Activated T-cell treated with anti-CD3 and anti-CD28 coated beads, Interleukin-2, amount 50 U/mL, for 72 hours (primary cell): ENCODE measurements around the gene TSHZ2. TPM values are rescaled to one million over a fixed set of nuclear protein-coding genes. Genes with fewer than 3 reads are reported as not detected.

Experiments used
- ATAC-seq, 2 donors: fragments of 150-1000 bp; cut with Tn5 transposase; replicated peaks in 1 of 2; 2 replicates each; pipeline ENCODE4 v1.10.0; 2021; ENCODE audit warnings: moderate library complexity in 2 of 2, mild to moderate bottlenecking in 1 of 2
- DNase-seq, 2 donors: peaks; one replicate each; pipeline ENCODE4 v3.0.0; 2021 to 2022; ENCODE audit warnings: mixed read lengths in 1 of 2
- H3K27ac Mint-ChIP-seq: one replicate; pipeline ENCODE4 v1.8.0; 2022; ENCODE audit warnings: mild to moderate bottlenecking, moderate library complexity, mixed read lengths
- H3K27me3 Mint-ChIP-seq: one replicate; pipeline ENCODE4 v1.8.0; 2022; ENCODE audit warnings: low read depth, mixed read lengths
- H3K36me3 Mint-ChIP-seq, 2 donors: one replicate each; pipeline ENCODE4 v1.8.0; 2022; ENCODE audit warnings: mixed read lengths in 2 of 2, mild to moderate bottlenecking in 1 of 2; ENCODE audit not compliant: insufficient read depth in 2 of 2
- H3K4me1 Mint-ChIP-seq: one replicate; pipeline ENCODE4 v1.8.0; 2022; ENCODE audit warnings: low read depth, mixed read lengths
- H3K4me3 Mint-ChIP-seq, 2 donors: one replicate each; pipeline ENCODE4 v1.8.0; 2022; ENCODE audit warnings: mild to moderate bottlenecking in 2 of 2, mixed read lengths in 2 of 2, moderate library complexity in 2 of 2
- H3K9me3 Mint-ChIP-seq, 2 donors: one replicate each; pipeline ENCODE4 v1.8.0; 2022; ENCODE audit warnings: mixed read lengths in 2 of 2
- total RNA-seq, 2 donors: library from RNA; stranded (reverse); gene quantifications; one replicate each; pipeline ENCODE4 v1.2.3, GENCODE V29; 2022

Gene TSHZ2
- total RNA-seq, 2 donors from 2014 or later = 29.3 to 56.7 TPM

DNA sequence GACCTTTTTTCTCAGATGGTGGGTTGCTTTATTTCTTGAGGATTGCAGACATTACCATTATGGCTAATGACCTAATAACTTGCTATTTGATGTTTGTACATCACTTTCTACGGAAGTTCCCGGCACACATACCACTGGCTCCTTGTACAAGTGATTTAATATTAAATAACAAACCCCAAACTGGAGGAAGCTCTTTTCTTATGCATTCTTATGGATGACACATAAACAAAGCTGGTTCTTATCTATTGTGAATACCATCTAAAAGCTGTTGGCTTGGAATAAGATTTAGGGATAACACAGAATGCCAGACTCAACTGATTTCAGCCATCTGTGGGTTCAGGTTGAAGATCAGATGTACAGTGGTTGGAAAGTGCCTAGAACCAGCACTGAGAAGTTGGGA lies 272.6 kb downstream of the TSHZ2 start:
- Mint-ChIP-seq H3K4me1 (peaks cover 6% of the 10 kb centered on the region), H3K27ac (peak overlapping the region; percentile 47), H3K36me3 (peaks cover 2 to 3% of the 10 kb centered on the region in 2 donors), H3K4me3 (no peak overlapping the region), H3K9me3 (peaks cover 0 to 3% of the 10 kb centered on the region in 2 donors), H3K27me3 (peaks cover 5% of the 10 kb centered on the region)
- no peak for ATAC-seq
- DNase-seq = no peak

DNA sequence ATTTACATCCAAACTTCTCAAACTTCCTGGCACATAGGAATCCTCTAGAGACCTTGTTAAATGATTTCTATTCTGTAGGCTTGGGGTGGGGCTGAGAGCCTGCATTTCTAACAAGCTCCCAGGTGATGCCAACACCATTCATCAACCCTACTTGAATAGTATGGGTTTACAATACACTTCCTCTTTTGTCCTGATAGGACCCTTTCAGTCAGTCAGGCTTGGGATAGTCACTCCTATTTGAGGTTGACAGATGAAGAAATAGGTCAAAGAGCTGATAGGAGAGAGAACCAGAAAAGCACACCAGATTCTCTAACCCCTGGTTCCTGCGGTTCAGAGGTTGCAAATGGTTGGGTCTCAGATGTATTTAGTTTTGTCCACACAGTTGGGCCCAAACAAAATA lies 273.4 kb downstream of the TSHZ2 start:
- H3K27ac Mint-ChIP-seq = no peak overlapping the region
- DNase-seq (no peak), ATAC-seq (no peak)
- H3K36me3 Mint-ChIP-seq = peaks cover 2 to 3% of the 10 kb centered on the region in 2 donors
- H3K4me3 Mint-ChIP-seq = no peak overlapping the region
- peaks cover 6% of the 10 kb centered on the region for H3K4me1 Mint-ChIP-seq
- H3K27me3 Mint-ChIP-seq = peaks cover 5% of the 10 kb centered on the region
- peaks cover 0 to 3% of the 10 kb centered on the region in 2 donors for H3K9me3 Mint-ChIP-seq

DNA sequence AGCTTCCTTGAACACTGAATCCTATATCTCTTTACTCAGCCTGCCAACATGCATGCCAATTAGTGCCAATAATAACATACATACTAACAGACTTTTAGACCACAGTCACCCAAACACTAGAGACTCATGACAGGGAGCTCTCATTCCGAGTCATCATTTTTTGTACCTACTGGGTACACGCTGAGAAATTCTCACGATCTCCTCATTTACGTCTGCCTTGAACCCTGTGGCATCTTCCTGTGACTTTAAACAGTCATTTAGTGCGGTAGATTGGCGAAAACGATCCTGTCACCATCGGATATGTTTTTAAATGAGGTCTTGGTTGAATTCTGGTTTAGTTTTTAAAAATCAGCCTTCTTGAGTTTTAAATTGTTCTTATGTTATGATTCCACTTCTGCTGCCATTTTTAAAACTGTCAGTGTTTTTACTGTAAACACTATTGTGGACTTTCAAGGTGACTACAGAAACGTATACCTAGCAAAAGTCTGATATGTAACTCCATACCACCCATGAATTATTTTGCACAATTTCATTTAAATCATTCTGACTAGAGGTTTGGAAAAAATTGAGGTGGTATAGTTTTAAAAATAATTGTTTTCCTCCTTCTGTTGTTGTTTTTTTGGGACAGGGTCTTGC lies 275.4 kb downstream of the TSHZ2 start:
- H3K27ac Mint-ChIP-seq = no peak overlapping the region
- peaks cover 5% of the 10 kb centered on the region for H3K27me3 Mint-ChIP-seq
- H3K4me1 Mint-ChIP-seq = peaks cover 6% of the 10 kb centered on the region
- H3K36me3 Mint-ChIP-seq = peaks cover 2 to 3% of the 10 kb centered on the region in 2 donors
- H3K9me3 Mint-ChIP-seq = peaks cover 0 to 3% of the 10 kb centered on the region in 2 donors
- ATAC-seq = peak; percentile 55 to 95
- peak in 1 of 2 donors; percentile 23 for DNase-seq
- peak overlapping the region in 1 of 2 donors; percentile 65 for H3K4me3 Mint-ChIP-seq

DNA sequence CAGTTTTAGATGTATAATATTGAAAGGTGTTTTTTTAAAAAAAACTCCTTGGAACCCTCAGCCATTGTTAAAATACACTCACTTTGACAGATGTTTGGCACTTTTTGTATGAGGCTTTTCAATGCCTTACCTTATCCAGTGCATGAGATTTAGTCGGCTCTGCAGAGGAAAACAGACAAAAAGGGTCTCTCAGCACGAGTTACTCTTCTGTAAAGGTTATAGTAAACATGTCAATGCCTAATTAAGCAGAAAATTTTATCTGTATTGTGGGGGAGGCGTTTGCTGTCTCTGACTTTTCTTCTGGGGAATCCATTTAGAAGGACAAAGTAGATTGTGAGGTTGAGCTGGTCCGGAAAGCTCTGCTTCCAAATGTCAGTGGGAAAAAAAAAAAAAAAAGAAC lies 278.3 kb downstream of the TSHZ2 start:
- Mint-ChIP-seq H3K27me3 (peaks cover 5% of the 10 kb centered on the region), H3K27ac (no peak overlapping the region), H3K4me3 (no peak overlapping the region), H3K36me3 (peaks cover 11 to 12% of the 10 kb centered on the region in 2 donors), H3K4me1 (peaks cover 12% of the 10 kb centered on the region), H3K9me3 (peaks cover 0 to 2% of the 10 kb centered on the region in 2 donors)
- DNase-seq = no peak
- no peak for ATAC-seq

DNA sequence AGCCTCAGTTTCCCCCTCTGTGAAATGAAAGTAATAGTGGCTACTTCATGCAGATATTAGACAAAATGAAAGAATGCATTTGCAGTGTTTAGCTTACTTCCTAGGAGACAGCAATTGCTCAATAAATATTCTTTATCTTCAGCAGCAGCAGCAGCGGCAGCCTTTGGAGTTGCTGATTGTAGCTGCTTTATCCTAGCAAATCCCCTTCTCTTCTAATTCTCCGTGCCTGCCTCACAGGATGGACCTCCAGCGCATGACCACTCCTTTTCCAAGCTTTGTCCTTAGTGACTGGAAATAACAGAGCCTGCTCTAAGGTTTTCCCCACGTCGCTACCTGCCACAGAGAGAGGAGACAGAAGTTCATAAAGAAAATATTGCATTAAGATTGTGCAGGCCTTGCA lies 279.8 kb downstream of the TSHZ2 start:
- peaks cover 14% of the 10 kb centered on the region in 2 donors for H3K36me3 Mint-ChIP-seq
- peaks cover 16% of the 10 kb centered on the region for H3K4me1 Mint-ChIP-seq

DNA sequence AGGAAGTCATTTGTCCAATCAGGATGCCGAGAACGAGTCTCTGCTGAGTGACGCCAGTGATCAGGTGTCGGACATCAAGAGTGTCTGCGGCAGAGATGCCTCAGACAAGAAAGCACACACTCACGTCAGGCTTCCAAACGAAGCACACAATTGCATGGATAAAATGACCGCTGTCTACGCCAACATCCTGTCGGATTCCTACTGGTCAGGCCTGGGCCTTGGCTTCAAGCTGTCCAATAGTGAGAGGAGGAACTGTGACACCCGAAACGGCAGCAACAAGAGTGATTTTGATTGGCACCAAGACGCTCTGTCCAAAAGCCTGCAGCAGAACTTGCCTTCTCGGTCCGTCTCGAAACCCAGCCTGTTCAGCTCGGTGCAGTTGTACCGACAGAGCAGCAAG lies 281.5 kb downstream of the TSHZ2 start:
- Mint-ChIP-seq H3K27me3 (peaks cover 5% of the 10 kb centered on the region), H3K27ac (no peak overlapping the region), H3K36me3 (peaks cover 13 to 16% of the 10 kb centered on the region in 2 donors), H3K4me1 (peaks cover 16% of the 10 kb centered on the region), H3K4me3 (no peak overlapping the region), H3K9me3 (peaks cover 0 to 2% of the 10 kb centered on the region in 2 donors)
- ATAC-seq = no peak
- DNase-seq = no peak

More for the DNA sequence above, 279.8 kb downstream of the TSHZ2 start:
- Mint-ChIP-seq H3K4me3 (no peak overlapping the region), H3K9me3 (peaks cover 0 to 2% of the 10 kb centered on the region in 2 donors), H3K27me3 (peaks cover 5% of the 10 kb centered on the region), H3K27ac (no peak overlapping the region)
- no peak for DNase-seq
- ATAC-seq = no peak

DNA sequence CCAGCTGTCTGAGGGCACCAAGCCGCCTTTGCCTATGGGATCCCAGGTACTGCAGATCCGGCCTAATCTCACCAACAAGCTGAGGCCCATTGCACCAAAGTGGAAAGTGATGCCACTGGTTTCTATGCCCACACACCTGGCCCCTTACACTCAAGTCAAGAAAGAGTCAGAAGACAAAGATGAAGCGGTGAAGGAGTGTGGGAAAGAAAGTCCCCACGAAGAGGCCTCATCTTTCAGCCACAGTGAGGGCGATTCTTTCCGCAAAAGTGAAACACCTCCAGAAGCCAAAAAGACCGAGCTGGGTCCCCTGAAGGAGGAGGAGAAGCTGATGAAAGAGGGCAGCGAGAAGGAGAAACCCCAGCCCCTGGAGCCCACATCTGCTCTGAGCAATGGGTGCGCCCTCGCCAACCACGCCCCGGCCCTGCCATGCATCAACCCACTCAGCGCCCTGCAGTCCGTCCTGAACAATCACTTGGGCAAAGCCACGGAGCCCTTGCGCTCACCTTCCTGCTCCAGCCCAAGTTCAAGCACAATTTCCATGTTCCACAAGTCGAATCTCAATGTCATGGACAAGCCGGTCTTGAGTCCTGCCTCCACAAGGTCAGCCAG lies 283.0 kb downstream of the TSHZ2 start:
- Mint-ChIP-seq H3K9me3 (peaks cover 0 to 2% of the 10 kb centered on the region in 2 donors), H3K27me3 (no peaks in the 10 kb centered on the region), H3K4me1 (peaks cover 16% of the 10 kb centered on the region), H3K4me3 (peak overlapping the region in 1 of 2 donors; percentile 16), H3K27ac (no peak overlapping the region), H3K36me3 (peaks cover 13 to 14% of the 10 kb centered on the region in 2 donors)
- ATAC-seq (peak; percentile 91 to 94), DNase-seq (peak; percentile 41 to 54)

DNA sequence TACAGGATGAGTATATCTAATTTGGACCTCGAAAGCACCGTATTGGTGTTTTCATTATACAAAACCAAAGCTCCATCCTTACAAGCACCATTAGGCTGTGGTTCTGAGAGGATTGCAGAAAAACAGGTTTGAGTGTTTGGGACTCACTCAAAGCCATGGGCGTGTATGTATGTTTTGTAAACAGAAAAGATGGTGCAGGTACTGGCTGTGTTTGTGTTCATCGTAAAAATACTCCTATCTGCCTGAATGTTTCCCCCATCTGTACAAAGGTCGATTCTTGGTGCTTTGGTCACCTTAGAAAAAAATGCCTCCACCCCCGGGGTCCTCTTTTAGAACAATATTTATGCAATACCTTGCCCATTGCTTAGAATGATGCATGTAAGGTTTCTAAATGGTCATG lies 286.6 kb downstream of the TSHZ2 start:
- Mint-ChIP-seq H3K4me3 (peak overlapping the region in 1 of 2 donors; percentile 30), H3K27me3 (no peaks in the 10 kb centered on the region), H3K9me3 (no peaks in the 10 kb centered on the region), H3K27ac (no peak overlapping the region), H3K36me3 (peaks cover 10 to 11% of the 10 kb centered on the region in 2 donors), H3K4me1 (peaks cover 16% of the 10 kb centered on the region)
- DNase-seq = no peak
- ATAC-seq = no peak

DNA sequence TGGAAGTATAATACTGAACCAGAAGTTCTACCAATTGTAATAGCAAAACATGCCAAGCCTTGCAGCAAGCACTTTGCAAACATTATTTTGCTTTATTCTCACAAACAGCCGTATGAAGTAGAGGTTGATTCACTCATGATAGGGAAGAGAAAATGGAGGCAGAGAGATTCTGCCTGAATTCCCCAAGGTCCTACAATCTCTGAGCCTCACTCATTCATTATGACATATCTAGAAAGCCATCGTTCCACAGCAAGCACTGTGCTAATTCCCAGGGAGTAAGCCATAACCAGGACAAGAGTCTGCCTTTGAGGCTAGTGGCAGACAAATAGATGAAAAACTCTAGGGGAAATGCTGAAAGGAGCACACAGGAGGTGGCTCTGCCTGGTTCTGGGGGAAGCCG lies 288.0 kb downstream of the TSHZ2 start:
- peaks cover 6% of the 10 kb centered on the region for H3K4me1 Mint-ChIP-seq
- no peaks in the 10 kb centered on the region for H3K9me3 Mint-ChIP-seq
- no peak overlapping the region for H3K4me3 Mint-ChIP-seq
- ATAC-seq (no peak), DNase-seq (no peak)
- no peaks in the 10 kb centered on the region for H3K27me3 Mint-ChIP-seq
- no peak overlapping the region for H3K27ac Mint-ChIP-seq
- peaks cover 4 to 7% of the 10 kb centered on the region in 2 donors for H3K36me3 Mint-ChIP-seq

DNA sequence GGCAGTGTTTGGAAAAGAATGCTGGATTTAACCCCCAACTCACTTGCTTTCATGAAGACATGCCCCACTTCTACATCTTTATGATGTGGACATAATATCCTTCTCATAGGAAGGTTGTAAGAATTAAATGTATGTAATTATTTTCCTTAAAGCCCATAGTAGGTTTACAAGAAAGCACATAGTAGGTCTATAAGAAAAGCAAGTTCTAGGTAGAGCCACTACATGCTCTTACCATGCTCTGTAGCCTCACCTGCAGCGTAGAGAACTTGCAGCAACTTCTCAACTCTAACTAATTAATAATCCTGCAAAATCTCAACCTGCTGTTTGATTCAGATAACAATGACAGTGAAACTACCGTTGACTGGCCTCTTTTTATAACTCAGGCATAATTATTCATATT lies 288.4 kb downstream of the TSHZ2 start:
- peaks cover 3 to 5% of the 10 kb centered on the region in 2 donors for H3K36me3 Mint-ChIP-seq
- H3K27ac Mint-ChIP-seq = no peak overlapping the region
- DNase-seq = no peak
- H3K4me1 Mint-ChIP-seq = peaks cover 2% of the 10 kb centered on the region
- no peak overlapping the region for H3K4me3 Mint-ChIP-seq
- ATAC-seq = no peak
- no peaks in the 10 kb centered on the region for H3K9me3 Mint-ChIP-seq
- H3K27me3 Mint-ChIP-seq = no peaks in the 10 kb centered on the region

DNA sequence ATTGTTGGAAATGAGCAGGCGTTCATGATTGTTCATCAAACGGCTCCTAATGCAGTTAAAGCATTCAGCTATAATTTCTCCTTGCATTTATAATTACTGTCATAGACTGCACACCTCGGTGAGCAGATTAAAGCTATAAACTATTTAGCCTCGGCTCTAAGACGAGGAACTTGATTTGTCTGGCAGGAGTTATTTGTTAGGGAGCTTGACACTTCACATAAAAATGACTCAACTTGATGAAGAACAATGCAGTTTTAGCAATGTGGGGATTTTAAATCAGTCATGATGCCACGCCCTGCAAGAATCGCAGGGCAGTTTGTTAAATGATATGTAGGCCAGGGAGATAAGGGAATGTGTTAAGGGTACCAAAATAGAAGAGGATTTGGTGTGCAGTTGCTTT lies 290.2 kb downstream of the TSHZ2 start:
- Mint-ChIP-seq H3K4me3 (no peak overlapping the region), H3K36me3 (peaks cover 1 to 2% of the 10 kb centered on the region in 2 donors), H3K9me3 (no peaks in the 10 kb centered on the region), H3K27ac (no peak overlapping the region), H3K4me1 (no peaks in the 10 kb centered on the region), H3K27me3 (no peaks in the 10 kb centered on the region)
- DNase-seq = no peak
- no peak for ATAC-seq

DNA sequence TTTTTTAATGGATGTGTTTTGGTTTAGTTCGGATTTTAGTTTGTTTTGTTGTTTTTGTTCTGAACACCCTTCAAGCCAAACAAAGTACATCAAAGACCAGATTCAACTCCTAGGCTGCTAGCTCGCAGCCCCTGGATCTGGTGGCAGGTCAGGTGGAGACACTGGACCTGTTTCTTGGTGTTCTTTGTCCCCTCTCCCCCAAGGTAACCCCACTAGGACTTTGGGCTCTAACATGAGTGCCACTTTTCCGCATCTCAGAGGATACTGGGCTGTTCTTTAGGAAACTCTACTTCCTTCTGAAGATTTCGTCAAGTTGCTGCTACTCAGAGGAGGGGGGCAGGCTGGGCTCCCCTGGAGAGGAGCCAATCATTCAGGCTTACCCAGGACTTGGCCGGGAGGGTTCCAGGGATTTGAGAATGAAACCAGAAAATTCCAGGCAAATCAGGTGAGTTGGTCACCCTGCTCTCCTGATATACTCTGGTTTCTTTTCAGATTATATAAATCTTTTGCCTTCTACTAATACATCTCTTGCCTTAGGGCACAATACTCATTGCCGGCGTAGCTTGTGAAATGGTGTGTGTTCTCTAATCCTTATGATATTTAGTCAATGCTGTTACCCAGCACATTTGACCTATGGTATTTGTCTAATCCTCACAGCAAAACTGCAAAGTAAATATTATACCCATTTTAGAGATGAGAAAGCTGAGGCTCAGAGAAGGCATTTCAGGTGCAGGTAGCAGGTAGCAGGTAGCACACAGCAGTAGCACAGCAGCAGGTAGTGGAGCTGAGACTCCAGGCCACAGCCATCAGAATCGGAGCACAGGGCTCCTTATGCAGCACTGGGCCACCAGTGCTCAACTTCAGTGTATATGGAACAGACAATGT lies 291.6 kb downstream of the TSHZ2 start:
- DNase-seq = no peak
- ATAC-seq = no peak
- no peak overlapping the region for H3K4me3 Mint-ChIP-seq
- no peaks in the 10 kb centered on the region for H3K4me1 Mint-ChIP-seq
- no peak overlapping the region for H3K27ac Mint-ChIP-seq
- no peaks in the 10 kb centered on the region for H3K27me3 Mint-ChIP-seq
- no peaks in the 10 kb centered on the region for H3K36me3 Mint-ChIP-seq
- no peaks in the 10 kb centered on the region for H3K9me3 Mint-ChIP-seq

DNA sequence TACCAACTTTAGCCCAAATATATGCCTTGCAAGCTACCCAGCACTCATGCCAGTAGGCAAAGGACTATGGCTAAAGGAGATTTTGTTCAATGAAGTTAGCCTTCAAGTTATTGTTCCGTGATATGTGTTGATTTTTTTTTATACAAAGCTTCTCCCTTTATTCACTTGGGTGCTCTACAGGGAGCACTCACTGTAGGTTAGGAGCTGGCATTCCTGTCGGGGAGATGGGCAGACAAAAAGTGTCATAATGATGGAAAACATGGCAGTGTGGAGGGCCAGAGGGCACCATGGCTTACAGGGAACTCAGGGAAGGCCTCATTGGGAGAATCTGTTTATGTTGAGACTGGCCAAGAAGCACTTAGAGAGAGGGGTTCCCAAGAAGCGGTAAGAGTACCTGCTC lies 292.4 kb downstream of the TSHZ2 start:
- no peak overlapping the region for H3K27ac Mint-ChIP-seq

More for the DNA sequence above, 292.4 kb downstream of the TSHZ2 start:
- H3K9me3 Mint-ChIP-seq = no peaks in the 10 kb centered on the region
- DNase-seq (no peak), ATAC-seq (no peak)
- no peaks in the 10 kb centered on the region for H3K4me1 Mint-ChIP-seq
- no peaks in the 10 kb centered on the region for H3K36me3 Mint-ChIP-seq
- H3K4me3 Mint-ChIP-seq = no peak overlapping the region
- no peaks in the 10 kb centered on the region for H3K27me3 Mint-ChIP-seq
